ENCODE measurements around the gene ATP2A1.

ATP2A1 gene

DNA sequence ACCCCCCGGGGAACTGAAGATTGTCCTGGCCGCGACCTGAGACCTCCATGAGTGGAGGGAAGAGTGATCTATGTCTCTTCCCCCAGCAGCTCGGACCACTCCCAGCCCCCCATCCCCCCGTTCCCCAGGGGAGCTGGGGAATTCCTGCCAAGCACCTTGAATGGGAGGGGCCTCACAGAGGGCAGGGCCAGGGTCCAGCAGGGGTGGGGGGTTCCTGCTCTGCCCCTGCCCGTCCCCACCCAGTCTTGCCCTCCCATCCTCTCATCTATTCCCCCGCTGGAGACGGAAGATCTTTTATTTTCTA lies 41.6 kb upstream of the ATP2A1 start:
- no peak overlapping the region for H3K4me3 ChIP-seq (ENCODE audit: low read depth, low read length)
- DNase-seq (ENCODE audit: low read depth) = no peak
- TF ChIP-seq, protein P1, sequence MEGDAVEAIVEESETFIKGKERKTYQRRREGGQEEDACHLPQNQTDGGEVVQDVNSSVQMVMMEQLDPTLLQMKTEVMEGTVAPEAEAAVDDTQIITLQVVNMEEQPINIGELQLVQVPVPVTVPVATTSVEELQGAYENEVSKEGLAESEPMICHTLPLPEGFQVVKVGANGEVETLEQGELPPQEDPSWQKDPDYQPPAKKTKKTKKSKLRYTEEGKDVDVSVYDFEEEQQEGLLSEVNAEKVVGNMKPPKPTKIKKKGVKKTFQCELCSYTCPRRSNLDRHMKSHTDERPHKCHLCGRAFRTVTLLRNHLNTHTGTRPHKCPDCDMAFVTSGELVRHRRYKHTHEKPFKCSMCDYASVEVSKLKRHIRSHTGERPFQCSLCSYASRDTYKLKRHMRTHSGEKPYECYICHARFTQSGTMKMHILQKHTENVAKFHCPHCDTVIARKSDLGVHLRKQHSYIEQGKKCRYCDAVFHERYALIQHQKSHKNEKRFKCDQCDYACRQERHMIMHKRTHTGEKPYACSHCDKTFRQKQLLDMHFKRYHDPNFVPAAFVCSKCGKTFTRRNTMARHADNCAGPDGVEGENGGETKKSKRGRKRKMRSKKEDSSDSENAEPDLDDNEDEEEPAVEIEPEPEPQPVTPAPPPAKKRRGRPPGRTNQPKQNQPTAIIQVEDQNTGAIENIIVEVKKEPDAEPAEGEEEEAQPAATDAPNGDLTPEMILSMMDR (conservative IDR thresholded peaks at IDR 0.05; ENCODE audit: low read depth, low read length) = no peak

DNA sequence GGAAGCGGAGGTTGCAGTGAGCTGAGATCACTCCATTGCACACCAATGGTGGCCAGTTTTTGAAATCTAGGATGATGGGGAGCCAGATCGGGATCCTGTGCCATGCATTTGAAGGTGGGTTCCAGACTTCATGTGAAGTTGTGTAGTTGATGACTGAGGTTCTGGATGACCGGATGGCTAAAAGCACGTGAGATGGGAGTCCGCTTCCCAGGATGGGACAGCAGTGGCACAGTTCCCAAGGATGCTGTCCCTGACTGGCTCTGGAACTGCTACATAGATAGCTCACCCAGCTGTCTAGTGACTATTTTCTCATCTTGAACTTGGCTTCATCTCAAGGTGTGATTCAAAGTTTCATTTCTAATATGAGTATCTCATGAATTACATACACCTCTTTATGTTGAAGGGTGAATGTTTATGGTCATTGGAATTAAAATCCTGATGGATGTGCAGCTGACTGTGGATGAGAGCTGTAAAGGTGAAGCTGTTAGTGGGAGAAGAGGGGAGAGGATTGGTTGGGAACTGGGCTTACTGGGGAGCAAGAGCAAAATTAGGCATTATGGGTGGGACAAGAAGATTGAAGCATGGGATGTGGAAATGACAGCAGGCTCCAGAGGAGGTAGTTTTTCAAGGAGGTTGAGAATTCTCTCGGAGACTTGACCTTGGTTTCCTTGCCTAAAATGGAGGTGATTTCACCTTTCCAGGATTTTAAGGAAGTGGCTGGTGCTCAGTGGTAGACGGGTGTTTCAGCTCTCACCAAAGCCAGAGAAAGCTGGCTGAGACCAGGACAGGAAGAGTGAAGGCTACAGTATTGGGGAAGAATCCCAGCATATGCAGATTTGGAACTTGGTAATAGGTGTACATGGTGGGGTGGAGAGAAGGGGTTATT lies 40.4 kb upstream of the ATP2A1 start:
- TF ChIP-seq, protein P1 (conservative IDR thresholded peaks at IDR 0.05; ENCODE audit: low read depth, low read length) = no peak
- no peak overlapping the region for H3K4me3 ChIP-seq (ENCODE audit: low read depth, low read length)
- no peak for DNase-seq (ENCODE audit: low read depth)

DNA sequence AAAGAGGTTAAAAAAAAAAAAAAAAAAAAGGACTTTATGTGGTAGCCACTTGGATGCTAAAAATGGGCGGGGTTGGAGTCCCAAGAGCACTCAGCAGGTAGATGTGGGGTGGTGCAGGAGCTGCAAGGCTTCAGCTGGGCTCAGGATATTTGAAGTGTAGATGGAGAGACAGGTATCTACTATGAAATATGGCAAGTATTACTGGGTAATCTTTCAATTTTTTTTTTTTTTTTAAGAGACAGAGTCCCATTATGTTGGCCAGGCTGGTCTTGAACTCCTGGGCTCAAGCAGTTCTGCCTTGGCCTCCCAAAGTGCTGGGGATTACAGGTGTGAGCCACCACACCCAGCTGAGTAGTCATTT lies 39.8 kb upstream of the ATP2A1 start:
- TF ChIP-seq, protein P1 (conservative IDR thresholded peaks at IDR 0.05; ENCODE audit: low read depth, low read length) = no peak
- no peak for DNase-seq (ENCODE audit: low read depth)
- H3K4me3 ChIP-seq (ENCODE audit: low read depth, low read length) = no peak overlapping the region

DNA sequence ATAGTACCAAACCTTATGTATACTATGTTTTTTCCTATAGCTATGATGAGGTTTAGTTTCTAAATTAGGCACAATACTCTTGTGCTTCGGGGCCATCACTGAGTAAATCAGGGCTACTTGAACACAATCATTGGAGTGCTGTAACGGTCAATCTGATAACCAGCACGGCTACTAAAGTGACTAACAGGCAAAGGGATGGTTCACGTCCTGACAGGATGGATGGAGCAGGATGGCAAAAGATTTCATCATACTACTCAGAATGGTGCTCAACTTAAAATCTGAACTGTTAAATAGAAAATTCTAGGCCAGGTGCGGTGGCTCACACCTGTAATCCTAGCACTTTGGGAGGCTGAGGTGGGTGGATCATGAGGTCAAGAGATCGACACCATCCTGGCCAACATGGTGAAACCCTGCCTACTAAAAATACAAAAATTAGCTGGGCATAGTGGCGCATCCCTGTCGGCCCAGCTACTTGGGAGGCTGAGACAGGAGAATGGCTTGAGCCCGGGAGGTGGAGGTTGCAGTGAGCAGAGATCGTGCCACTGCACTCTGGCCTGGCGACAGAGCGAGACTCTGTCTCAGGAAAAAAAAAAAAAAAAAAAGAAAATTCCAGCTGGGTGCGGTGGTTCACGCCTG lies 39.2 kb upstream of the ATP2A1 start:
- H3K4me3 ChIP-seq (ENCODE audit: low read depth, low read length) = no peak overlapping the region
- TF ChIP-seq, protein P1 (conservative IDR thresholded peaks at IDR 0.05; ENCODE audit: low read depth, low read length) = no peak
- no peak for DNase-seq (ENCODE audit: low read depth)

DNA sequence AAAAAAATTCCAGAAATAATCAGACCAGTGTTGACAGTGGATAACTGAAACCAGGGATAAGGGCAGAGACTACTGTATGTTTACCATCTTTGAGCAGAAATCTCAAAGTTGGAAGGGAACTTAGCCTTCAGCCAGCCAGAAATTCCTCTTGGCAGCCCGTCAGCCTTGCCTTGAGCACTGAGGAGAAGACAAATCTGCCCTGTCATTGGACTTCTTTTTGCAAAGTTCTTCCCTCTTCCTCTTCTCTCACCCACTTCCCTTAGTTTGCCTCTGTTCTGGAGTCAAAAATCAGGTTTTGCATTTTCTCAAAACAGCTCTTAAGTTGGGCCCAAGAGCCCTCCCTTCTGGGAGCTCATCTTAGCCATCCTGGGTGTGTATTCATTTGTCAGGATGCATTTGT lies 38.4 kb upstream of the ATP2A1 start:
- TF ChIP-seq, protein P1 (conservative IDR thresholded peaks at IDR 0.05; ENCODE audit: low read depth, low read length) = no peak
- H3K4me3 ChIP-seq (ENCODE audit: low read depth, low read length) = no peak overlapping the region
- DNase-seq (ENCODE audit: low read depth) = no peak

DNA sequence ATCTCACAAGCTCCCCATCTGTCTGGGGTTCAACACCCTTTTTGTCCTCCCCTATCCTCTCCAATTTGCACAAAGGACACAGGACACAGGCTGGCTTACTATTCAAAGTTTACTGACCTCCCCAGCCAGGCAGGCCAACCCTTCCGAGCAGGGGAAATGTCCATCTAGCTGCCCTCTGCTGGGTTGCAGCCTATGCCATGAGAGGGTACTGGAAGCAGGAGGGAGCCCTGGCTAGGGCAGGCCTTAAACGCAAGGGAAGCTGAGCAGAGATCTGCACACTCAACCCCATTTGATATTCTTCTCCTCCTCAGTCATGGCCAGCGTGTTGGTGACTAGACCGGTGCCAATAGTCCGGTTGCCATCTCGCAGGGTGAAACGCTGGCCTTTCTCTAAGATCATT lies 35.6 kb upstream of the ATP2A1 start:
- TF ChIP-seq, protein P1 (conservative IDR thresholded peaks at IDR 0.05; ENCODE audit: low read depth, low read length) = no peak

DNA sequence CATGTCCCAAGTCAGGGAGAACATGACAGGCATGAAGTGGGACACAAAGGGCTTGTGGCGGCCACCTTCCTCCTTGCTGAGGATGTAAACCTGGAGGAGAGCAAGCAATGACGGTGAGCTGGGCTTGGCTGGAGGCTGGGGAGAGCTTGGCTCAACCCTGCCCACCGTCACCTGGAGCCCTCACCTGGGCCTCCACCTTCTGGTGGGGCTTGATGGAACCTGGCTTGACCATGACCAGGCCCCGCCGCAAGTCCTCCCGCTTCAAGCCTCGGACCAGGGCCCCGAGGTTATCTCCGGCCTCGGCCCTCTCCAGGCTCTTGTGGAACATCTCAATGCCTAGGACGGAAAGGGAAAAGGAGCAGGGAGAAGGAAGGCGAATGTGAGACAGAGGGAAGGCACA lies 34.5 kb upstream of the ATP2A1 start:
- TF ChIP-seq, protein P1 (conservative IDR thresholded peaks at IDR 0.05; ENCODE audit: low read depth, low read length) = no peak
- H3K4me3 ChIP-seq (ENCODE audit: low read depth, low read length) = no peak overlapping the region
- DNase-seq (ENCODE audit: low read depth) = no peak

More for the DNA sequence above, 35.6 kb upstream of the ATP2A1 start:
- H3K4me3 ChIP-seq (ENCODE audit: low read depth, low read length) = no peak overlapping the region
- no peak for DNase-seq (ENCODE audit: low read depth)
